Measurements from ENCODE around the gene UNC5CL.

Gene UNC5CL

GRCh38 chr6:41028561-41029412 is 10.2 kb downstream of the UNC5CL start:
- DNase-seq (ENCODE audit: insufficient read length, low spot score) (no peak), FAIRE-seq (no peak)
- no peak for TF ChIP-seq CTCF (IDR thresholded peaks at IDR 0.05; ENCODE audit: insufficient read depth, missing control alignments)

GRCh38 chr6:41027799-41028560 is 11.0 kb downstream of the UNC5CL start:
- FAIRE-seq (no peak), DNase-seq (ENCODE audit: insufficient read length, low spot score) (peak; percentile 69)
- TF ChIP-seq CTCF (IDR thresholded peaks at IDR 0.05; ENCODE audit: insufficient read depth, missing control alignments), result peak; percentile 85

GRCh38 chr6:41027241-41027640 is 11.8 kb downstream of the UNC5CL start:
- FAIRE-seq, result no peak
- no peak for TF ChIP-seq CTCF (IDR thresholded peaks at IDR 0.05; ENCODE audit: insufficient read depth, missing control alignments)

GRCh38 chr6:41025966-41026530 is 13.0 kb downstream of the UNC5CL start:
- no peak for TF ChIP-seq CTCF (IDR thresholded peaks at IDR 0.05; ENCODE audit: insufficient read depth, missing control alignments)
- FAIRE-seq, result no peak

More at GRCh38 chr6:41027241-41027640, 11.8 kb downstream of the UNC5CL start:
- DNase-seq (ENCODE audit: insufficient read length, low spot score), result no peak

GRCh38 chr6:41023114-41023513 is 15.9 kb downstream of the UNC5CL start:
- no peak for FAIRE-seq
- no peak for TF ChIP-seq CTCF (IDR thresholded peaks at IDR 0.05; ENCODE audit: insufficient read depth, missing control alignments)

More at GRCh38 chr6:41025966-41026530, 13.0 kb downstream of the UNC5CL start:
- DNase-seq (ENCODE audit: insufficient read length, low spot score), result no peak

GRCh38 chr6:41022294-41022693 is 16.7 kb downstream of the UNC5CL start:
- FAIRE-seq, result no peak
- DNase-seq (ENCODE audit: insufficient read length, low spot score), result no peak
- TF ChIP-seq CTCF (IDR thresholded peaks at IDR 0.05; ENCODE audit: insufficient read depth, missing control alignments), result no peak

More at GRCh38 chr6:41023114-41023513, 15.9 kb downstream of the UNC5CL start:
- DNase-seq (ENCODE audit: insufficient read length, low spot score), result no peak
